GM13977 (cell line): ENCODE results near the gene TXNRD3.

ENCODE experiments used
- DNase-seq: peaks from one replicate; pipeline ENCODE4 v3.0.0; 2012; ENCODE audit warnings: low spot score
- in situ Hi-C: fragments of 300-500 bp; cut with MboI; formaldehyde crosslinking; loops from one replicate; pipeline ENCODE4 v1.12.0; 2022; ENCODE audit warnings: low sequenced_read_pairs, low pct_unique_long_range_greater_than_20kb, mixed read lengths, inconsistent platforms; ENCODE audit not compliant: unreplicated experiment
- TF ChIP-seq, protein P1 (sequence below): IDR thresholded peaks from 2 replicates; pipeline ENCODE4 v1.5.1; 2012; ENCODE audit warnings: mild to moderate bottlenecking, control low read depth; ENCODE audit not compliant: insufficient read depth; ENCODE audit errors: extremely low read depth, missing control alignments

TXNRD3 gene

DNA sequence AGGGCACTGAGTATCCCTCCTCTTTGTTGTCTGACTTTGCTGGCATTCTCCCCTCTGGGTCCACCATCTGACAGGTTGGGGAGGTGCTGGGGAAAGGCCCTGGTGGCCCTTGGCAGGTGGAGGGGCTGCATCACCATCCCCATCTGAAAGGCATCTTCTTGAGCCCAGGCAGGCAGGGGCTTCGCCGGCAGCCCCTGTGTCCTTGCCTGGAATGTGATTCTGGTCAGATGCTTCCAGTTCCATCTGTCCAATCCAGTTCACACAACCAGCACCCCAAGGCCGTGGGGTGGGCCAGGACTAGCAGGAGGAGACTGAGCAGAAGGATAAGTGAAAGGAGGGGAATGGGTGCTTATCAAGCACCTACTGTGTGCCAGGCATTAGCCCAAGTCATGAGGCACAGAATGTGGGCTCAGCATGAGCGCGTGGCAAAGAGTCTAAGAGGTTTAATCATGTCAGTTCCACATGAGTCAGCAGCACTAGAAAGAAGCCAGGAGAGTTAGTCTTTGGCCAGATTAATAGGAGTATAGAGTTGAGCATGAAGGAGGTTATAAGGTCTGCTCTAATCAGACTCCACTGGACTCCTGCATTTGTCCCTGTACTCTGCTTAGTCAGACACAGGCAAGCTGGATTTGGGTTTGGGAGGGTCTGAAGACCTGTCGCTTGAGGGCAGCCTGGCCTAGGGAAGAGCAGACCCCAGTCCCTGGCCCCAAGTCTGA lies 10.5 kb upstream of the TXNRD3 start:
- DNase-seq, result no peak
- in situ Hi-C loops, result no loop called here
- TF ChIP-seq, protein P1, sequence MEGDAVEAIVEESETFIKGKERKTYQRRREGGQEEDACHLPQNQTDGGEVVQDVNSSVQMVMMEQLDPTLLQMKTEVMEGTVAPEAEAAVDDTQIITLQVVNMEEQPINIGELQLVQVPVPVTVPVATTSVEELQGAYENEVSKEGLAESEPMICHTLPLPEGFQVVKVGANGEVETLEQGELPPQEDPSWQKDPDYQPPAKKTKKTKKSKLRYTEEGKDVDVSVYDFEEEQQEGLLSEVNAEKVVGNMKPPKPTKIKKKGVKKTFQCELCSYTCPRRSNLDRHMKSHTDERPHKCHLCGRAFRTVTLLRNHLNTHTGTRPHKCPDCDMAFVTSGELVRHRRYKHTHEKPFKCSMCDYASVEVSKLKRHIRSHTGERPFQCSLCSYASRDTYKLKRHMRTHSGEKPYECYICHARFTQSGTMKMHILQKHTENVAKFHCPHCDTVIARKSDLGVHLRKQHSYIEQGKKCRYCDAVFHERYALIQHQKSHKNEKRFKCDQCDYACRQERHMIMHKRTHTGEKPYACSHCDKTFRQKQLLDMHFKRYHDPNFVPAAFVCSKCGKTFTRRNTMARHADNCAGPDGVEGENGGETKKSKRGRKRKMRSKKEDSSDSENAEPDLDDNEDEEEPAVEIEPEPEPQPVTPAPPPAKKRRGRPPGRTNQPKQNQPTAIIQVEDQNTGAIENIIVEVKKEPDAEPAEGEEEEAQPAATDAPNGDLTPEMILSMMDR, result no peak

DNA sequence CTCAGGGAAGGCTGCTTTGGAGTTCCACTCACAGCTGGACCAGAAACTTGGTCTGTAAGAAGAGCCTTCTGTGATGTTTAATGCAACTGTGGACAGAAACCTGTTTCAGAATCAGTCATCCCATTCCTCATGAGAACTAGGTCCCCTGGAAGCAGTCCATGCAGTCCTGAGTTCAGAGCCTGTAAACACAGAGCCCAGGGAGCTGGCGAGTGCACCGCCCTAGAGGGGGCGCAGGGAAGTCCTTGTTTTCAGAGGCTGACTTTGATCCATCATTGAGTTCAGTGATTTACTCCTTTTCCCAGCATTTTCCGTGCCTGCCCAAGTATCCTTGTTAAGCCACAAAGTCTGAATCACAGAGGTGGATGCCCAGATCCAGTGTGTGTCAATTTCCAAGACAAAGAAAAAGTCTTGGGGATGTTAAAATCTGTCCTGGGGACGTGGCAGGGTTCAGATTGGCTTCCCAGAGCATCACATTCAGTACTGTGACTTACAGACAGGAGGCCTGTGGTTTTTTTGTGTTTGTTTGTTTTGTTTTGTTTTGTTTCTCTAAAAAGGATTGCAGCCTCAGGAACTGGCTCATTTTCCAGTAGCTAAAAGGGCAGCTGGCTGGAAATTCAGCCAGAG lies 9.8 kb upstream of the TXNRD3 start:
- TF ChIP-seq, protein P1, result no peak
- no peak for DNase-seq
- in situ Hi-C loops, result no loop called here

DNA sequence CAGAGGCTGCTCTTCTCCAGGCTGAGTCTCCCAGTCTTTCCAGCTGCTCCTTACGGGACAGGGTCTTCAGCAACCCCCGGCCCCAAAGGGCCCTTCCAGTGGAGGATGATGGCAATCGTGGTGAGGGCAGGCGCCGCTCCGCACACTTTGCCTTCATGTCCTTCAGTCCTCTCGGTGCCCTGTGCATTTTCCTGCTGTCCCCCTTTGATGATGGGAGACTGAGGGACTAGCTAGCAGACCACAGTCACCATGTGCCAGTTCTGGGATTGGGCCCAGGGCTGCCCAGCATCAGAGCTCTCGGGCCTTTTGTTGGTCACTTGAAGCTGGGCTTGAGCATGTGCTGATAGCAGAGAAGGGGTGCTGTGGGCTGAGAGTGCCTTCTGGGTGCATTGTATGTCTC lies 8.8 kb upstream of the TXNRD3 start:
- no peak for DNase-seq
- TF ChIP-seq, protein P1, result no peak
- in situ Hi-C loops, result no loop called here

DNA sequence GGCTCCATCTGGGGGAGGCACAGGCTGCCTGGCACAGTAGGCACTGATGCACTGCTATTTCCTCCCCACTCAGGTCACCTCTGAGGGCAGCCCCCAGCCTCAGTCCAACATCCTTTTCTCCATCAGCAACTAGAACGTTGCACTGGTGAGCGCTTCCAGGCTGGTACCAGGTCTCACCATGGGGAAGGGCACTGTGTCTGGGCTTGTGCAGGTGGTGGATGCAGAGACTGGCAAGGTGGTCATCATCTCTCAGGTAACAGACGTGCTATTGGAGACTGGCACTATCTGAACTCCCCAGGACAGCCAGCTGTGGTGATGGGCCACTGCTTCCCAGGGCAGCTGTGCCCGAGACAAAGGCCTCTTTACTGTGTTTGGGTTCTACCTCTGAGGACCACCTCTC lies 8.3 kb upstream of the TXNRD3 start:
- in situ Hi-C loops, result no loop called here
- TF ChIP-seq, protein P1, result no peak
- DNase-seq, result no peak

DNA sequence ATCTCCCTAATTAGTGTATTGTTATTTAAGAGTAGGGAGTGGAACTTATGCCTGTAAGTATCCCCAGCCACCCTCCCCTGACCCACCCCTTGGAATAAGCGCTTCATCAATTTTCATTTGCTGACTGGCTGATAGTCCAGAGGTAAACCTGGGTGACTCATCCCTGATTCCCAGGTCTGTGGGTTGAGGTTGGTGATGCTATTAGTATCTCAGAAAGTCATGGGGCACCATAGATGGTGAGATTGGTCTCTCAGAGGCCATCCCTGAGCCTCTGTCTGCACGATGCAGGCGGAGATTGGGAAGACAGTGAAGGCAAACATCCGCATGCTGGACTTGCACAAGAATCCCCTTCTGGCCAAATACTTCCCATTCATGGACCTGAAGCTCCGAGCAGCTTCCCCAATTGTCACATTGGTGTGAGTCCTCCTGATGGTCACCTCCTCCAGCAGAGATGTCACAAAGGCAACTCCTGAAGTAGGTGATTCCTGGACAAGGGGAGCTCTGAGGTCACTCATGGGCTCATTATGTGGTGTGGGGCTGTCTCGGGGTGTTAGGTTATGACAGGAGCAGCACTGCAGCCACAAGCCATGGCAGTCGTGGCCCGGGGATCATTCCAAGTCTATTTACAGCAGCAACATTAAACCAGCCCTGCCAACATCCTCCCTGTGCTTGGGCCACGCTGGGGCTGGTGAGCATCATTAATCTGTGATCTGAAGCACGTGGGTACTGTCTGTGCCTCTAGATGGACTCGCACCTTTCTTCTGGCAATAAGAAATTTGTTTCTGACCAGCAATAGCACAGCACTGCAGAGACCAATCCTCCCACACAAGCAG lies 6.8 kb upstream of the TXNRD3 start:
- in situ Hi-C loops, result no loop called here
- TF ChIP-seq, protein P1, result no peak
- no peak for DNase-seq
